C4-2B (cell line): ENCODE data around the gene MAGI2.

ENCODE experiments used
- H3K27ac ChIP-seq: fragments of 450-650 bp; 2 replicates; pipeline ENCODE4 v1.5.1; 2017
- ZFX ChIP-seq: fragments of 450-650 bp; IDR thresholded peaks from 2 replicates; pipeline ENCODE4 v1.6.1; 2017
- TF ChIP-seq, protein P1 (sequence below): fragments of 450-650 bp; conservative IDR thresholded peaks from 2 replicates; pipeline ENCODE4 v1.5.1; 2017; ENCODE audit warnings: mild to moderate bottlenecking

The MAGI2 gene

DNA sequence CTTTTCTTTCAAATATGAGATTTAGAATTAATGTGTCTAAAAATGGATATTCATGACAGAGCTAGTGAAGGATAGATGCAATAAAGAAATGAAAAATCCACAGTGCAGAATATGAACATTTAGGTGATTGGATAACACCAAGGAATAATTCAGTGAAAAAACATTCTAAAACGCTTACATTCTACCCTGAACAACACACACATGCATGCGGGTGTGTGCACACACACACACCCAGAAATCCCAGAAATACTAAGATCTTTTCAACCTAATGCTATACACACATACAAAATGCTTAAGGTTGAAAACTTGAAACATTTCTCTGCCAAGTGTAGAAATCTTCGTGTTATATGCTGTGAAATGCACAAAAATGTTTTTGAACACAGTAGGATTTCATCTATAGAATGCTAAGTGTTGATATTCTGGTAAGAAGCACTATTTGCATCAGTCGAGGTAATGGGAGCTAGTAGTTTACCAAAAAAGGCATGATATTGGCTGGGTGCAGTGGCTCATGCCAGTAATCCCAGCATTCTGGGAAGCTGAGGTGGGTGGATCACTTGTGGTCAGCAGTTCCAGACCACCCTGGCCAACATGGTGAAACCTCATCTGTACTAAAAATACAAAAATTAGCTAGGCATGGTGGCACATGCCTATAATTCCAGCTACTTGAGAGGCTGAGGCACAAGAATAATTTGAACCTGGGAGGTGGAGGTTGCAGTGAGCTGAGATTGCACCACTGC, 1054.3 kb downstream of the MAGI2 start:
- H3K27ac ChIP-seq = no peak overlapping the region
- TF ChIP-seq ZFX = no peak
- TF ChIP-seq, protein P1, sequence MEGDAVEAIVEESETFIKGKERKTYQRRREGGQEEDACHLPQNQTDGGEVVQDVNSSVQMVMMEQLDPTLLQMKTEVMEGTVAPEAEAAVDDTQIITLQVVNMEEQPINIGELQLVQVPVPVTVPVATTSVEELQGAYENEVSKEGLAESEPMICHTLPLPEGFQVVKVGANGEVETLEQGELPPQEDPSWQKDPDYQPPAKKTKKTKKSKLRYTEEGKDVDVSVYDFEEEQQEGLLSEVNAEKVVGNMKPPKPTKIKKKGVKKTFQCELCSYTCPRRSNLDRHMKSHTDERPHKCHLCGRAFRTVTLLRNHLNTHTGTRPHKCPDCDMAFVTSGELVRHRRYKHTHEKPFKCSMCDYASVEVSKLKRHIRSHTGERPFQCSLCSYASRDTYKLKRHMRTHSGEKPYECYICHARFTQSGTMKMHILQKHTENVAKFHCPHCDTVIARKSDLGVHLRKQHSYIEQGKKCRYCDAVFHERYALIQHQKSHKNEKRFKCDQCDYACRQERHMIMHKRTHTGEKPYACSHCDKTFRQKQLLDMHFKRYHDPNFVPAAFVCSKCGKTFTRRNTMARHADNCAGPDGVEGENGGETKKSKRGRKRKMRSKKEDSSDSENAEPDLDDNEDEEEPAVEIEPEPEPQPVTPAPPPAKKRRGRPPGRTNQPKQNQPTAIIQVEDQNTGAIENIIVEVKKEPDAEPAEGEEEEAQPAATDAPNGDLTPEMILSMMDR = no peak

DNA sequence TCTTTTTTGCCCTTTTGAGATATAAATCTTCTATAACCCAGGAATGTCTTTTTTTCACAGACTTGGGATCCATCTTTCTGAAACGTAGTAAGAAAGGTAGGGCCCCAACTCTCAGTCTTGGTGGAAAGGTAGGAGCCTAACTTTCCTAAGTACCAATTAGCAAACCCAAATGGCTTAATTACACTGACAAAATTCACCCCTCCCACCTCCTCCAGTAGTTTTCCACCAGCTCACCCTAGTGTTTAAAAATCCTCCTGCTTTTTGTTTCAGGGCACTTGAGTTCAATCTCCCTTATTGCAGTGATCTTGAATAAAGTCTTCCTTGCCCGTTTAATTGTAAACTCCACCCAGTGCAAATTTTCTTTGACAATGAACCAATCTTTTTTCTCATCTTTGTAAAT, 1054.9 kb downstream of the MAGI2 start:
- TF ChIP-seq, protein P1 = no peak
- TF ChIP-seq ZFX = no peak
- H3K27ac ChIP-seq = no peak overlapping the region

DNA sequence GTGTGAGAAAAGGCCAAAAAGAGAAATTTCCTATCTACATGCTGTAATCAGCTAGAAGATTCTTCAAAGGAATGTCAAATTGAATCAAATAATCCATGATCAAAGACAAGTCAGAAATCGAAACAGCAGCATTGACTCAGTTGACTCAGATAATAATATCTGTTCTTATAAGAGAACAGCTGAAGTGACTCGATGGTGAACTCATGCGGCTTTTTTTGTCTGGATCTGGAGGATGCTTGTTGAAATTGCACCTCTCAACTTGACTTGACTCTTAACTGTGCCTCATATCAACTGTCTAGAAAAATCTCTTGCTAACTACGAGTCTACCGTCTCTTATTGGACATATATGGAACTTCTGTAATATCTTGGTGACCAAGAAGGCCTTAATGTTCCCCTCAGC, 1055.4 kb downstream of the MAGI2 start:
- TF ChIP-seq, protein P1 = no peak
- no peak for TF ChIP-seq ZFX
- no peak overlapping the region for H3K27ac ChIP-seq

DNA sequence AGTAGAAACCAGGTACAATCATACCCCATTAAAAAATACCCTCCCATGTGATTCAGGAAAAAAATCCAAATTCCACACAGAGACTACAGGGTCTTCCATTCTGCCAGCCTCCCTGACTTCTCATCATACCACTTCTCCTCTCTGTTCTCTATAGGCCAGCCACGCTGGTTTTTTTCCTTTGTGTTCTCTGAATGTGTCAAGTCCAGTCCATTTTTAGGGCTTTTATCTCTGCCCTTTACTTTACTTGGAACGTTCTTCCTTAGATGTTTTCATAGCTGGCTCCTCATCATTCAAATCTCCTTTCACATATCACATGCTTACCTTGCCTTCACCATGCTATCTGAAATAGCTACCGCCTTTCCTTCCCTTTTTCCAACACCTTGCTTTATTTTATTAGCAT, 1057.3 kb downstream of the MAGI2 start:
- no peak overlapping the region for H3K27ac ChIP-seq
- TF ChIP-seq, protein P1 = no peak
- TF ChIP-seq ZFX = no peak

DNA sequence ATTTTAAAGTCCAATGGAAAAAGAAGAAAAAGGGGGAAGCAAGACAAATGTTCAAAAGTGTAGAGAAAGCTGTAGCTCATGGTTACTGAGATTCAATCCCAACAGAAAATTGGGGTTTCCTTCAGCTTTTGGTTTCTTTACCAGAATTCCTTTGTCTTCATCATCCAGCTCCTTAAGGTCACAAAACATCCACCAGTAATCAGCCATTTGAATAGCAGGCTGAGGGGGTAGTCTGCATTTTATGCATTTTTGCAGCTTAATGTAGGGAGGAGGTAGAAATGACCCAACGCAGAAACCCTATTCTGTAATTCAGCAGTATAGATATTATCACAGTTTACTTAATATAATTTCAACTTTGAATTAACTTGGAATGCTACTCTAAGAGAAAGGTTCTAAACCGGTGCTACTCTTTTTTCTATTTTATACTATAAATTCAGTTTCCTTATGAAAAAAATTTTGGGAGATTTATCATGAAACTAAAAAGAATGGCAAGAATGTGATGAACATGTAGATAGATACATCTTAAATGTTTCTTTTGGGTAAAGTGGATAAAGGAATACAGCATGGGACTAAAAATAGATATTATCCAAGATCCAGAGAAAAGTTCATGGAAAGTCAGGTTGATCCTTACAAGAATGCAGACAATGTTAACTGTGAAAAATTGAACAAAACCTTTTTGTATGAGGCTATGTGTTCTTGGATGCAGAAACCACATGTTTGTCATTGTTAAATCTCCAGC, 1058.0 kb downstream of the MAGI2 start:
- no peak overlapping the region for H3K27ac ChIP-seq

DNA sequence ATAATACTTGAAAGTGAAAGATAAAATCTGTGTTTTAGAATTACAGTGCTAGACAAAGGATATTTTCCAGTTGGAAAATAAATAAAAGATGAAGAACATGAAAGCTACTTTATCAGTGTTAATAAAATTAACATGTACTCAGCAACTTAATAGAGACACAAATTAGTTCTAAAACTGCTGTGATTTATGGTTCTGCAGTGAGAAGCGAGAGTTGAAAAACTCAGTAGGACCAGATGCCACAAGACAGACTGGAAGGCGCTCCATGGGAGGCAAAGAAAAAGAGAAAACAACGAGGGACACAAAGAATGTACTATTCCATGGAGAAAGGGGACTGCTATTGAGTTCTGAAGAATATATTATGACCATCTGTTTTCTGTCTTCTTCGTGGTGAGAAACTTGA, 1064.4 kb downstream of the MAGI2 start:
- TF ChIP-seq ZFX = no peak
- TF ChIP-seq, protein P1 = no peak
- no peak overlapping the region for H3K27ac ChIP-seq

More for the DNA sequence above, 1058.0 kb downstream of the MAGI2 start:
- TF ChIP-seq ZFX = no peak
- TF ChIP-seq, protein P1 = no peak

DNA sequence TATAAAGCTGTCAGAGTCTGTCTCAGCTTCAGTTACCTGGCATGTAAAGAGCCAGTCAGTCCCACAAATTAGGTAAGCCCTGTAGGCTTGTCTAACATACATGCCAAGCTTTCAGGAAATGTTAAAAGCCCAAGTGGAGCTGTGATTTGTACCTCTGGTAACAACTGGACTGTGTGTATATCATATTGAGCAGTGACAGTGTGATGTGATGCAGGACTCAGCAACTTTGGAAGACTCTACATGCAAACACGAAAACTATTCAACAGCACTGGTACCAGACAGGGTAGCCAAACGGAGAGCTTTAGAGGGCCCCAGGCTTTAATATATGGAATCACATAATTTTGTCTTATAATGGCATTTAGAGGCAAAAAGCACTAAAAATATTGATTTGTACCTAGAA, 1066.9 kb downstream of the MAGI2 start:
- H3K27ac ChIP-seq = no peak overlapping the region
- TF ChIP-seq ZFX = no peak
